ENCODE measurements around the gene APOC1. TPM values are rescaled to one million over a fixed set of nuclear protein-coding genes. Genes with fewer than 3 reads are reported as not detected.
A peak's percentile ranks its signal among the peaks of the same experiment; 100 is the strongest.
"Not testable (repeated sequence)": the region's sequence is repeated elsewhere in the genome, so short reads cannot be mapped to it uniquely, and the experiment has no call there.

APOC1 gene
- total RNA-seq, 1 donor from 2014 or later: 89.4 TPM

GRCh38 chr19:44905437-44906160 is 8.8 kb upstream of the APOC1 start, which contains the start of gene APOE:
TSS of gene APOE (plus strand) at chr19:44905796. CDS start at chr19:44906625, 829 bp downstream.
- peaks cover 16% of the 10 kb centered on the region for H3K4me1 Mint-ChIP-seq (ENCODE audit: low read depth)
- peaks cover 10% of the 10 kb centered on the region for H3K36me3 Mint-ChIP-seq (ENCODE audit: insufficient read depth)
- TF ChIP-seq, protein P1, sequence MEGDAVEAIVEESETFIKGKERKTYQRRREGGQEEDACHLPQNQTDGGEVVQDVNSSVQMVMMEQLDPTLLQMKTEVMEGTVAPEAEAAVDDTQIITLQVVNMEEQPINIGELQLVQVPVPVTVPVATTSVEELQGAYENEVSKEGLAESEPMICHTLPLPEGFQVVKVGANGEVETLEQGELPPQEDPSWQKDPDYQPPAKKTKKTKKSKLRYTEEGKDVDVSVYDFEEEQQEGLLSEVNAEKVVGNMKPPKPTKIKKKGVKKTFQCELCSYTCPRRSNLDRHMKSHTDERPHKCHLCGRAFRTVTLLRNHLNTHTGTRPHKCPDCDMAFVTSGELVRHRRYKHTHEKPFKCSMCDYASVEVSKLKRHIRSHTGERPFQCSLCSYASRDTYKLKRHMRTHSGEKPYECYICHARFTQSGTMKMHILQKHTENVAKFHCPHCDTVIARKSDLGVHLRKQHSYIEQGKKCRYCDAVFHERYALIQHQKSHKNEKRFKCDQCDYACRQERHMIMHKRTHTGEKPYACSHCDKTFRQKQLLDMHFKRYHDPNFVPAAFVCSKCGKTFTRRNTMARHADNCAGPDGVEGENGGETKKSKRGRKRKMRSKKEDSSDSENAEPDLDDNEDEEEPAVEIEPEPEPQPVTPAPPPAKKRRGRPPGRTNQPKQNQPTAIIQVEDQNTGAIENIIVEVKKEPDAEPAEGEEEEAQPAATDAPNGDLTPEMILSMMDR (IDR thresholded peaks at IDR 0.05; ENCODE audit: unreplicated experiment): no peak
- no peaks in the 10 kb centered on the region for H3K27me3 Mint-ChIP-seq
- peak within 1 kb of the TSS; percentile 85 for H3K4me3 Mint-ChIP-seq (ENCODE audit: low read depth)
- no peak for DNase-seq (ENCODE audit: low spot score, unreplicated experiment)
- peak within 1 kb of the TSS; percentile 95 for H3K27ac Mint-ChIP-seq
- H3K9me3 Mint-ChIP-seq (ENCODE audit: low read depth): no peaks in the 10 kb centered on the region

GRCh38 chr19:44907613-44908012 is 6.8 kb upstream of the APOC1 start:
- TF ChIP-seq, protein P1 (IDR thresholded peaks at IDR 0.05; ENCODE audit: unreplicated experiment): no peak
- DNase-seq (ENCODE audit: low spot score, unreplicated experiment): no peak
- peaks cover 8% of the 10 kb centered on the region for H3K36me3 Mint-ChIP-seq (ENCODE audit: insufficient read depth)
- H3K4me1 Mint-ChIP-seq (ENCODE audit: low read depth): peaks cover 19% of the 10 kb centered on the region
- H3K27ac Mint-ChIP-seq: no peak overlapping the region
- H3K27me3 Mint-ChIP-seq: peaks cover 6% of the 10 kb centered on the region
- no peaks in the 10 kb centered on the region for H3K9me3 Mint-ChIP-seq (ENCODE audit: low read depth)
- no peak overlapping the region for H3K4me3 Mint-ChIP-seq (ENCODE audit: low read depth)

DNA sequence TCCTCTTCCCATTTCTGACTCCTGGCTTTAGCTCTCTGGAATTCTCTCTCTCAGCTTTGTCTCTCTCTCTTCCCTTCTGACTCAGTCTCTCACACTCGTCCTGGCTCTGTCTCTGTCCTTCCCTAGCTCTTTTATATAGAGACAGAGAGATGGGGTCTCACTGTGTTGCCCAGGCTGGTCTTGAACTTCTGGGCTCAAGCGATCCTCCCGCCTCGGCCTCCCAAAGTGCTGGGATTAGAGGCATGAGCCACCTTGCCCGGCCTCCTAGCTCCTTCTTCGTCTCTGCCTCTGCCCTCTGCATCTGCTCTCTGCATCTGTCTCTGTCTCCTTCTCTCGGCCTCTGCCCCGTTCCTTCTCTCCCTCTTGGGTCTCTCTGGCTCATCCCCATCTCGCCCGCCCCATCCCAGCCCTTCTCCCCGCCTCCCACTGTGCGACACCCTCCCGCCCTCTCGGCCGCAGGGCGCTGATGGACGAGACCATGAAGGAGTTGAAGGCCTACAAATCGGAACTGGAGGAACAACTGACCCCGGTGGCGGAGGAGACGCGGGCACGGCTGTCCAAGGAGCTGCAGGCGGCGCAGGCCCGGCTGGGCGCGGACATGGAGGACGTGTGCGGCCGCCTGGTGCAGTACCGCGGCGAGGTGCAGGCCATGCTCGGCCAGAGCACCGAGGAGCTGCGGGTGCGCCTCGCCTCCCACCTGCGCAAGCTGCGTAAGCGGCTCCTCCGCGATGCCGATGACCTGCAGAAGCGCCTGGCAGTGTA is 6.2 kb upstream of the APOC1 start:
- Mint-ChIP-seq H3K27me3 (peaks cover 6% of the 10 kb centered on the region), H3K4me3 (ENCODE audit: low read depth) (no peak overlapping the region), H3K36me3 (ENCODE audit: insufficient read depth) (peaks cover 7% of the 10 kb centered on the region), H3K27ac (no peak overlapping the region), H3K9me3 (ENCODE audit: low read depth) (no peaks in the 10 kb centered on the region), H3K4me1 (ENCODE audit: low read depth) (peaks cover 22% of the 10 kb centered on the region)
- TF ChIP-seq, protein P1 (IDR thresholded peaks at IDR 0.05; ENCODE audit: unreplicated experiment): no peak
- DNase-seq (ENCODE audit: low spot score, unreplicated experiment): no peak

- TF ChIP-seq, protein P1 (IDR thresholded peaks at IDR 0.05; ENCODE audit: unreplicated experiment): no peak
- Mint-ChIP-seq H3K4me1 (ENCODE audit: low read depth) (peaks cover 26% of the 10 kb centered on the region), H3K27me3 (peaks cover 6% of the 10 kb centered on the region), H3K4me3 (ENCODE audit: low read depth) (no peak overlapping the region), H3K36me3 (ENCODE audit: insufficient read depth) (peaks cover 5% of the 10 kb centered on the region), H3K27ac (no peak overlapping the region), H3K9me3 (ENCODE audit: low read depth) (no peaks in the 10 kb centered on the region)
- DNase-seq (ENCODE audit: low spot score, unreplicated experiment): no peak
Measured at GRCh38 chr19:44908836-44909261, 5.6 kb upstream of the APOC1 start.

GRCh38 chr19:44909775-44910174 is 4.6 kb upstream of the APOC1 start:
- H3K9me3 Mint-ChIP-seq (ENCODE audit: low read depth): no peaks in the 10 kb centered on the region
- H3K4me1 Mint-ChIP-seq (ENCODE audit: low read depth): peaks cover 32% of the 10 kb centered on the region
- peaks cover 6% of the 10 kb centered on the region for H3K27me3 Mint-ChIP-seq
- no peak overlapping the region for H3K27ac Mint-ChIP-seq
- no peak overlapping the region for H3K4me3 Mint-ChIP-seq (ENCODE audit: low read depth)
- DNase-seq (ENCODE audit: low spot score, unreplicated experiment): no peak
- H3K36me3 Mint-ChIP-seq (ENCODE audit: insufficient read depth): peaks cover 5% of the 10 kb centered on the region
- TF ChIP-seq, protein P1 (IDR thresholded peaks at IDR 0.05; ENCODE audit: unreplicated experiment): no peak

DNA sequence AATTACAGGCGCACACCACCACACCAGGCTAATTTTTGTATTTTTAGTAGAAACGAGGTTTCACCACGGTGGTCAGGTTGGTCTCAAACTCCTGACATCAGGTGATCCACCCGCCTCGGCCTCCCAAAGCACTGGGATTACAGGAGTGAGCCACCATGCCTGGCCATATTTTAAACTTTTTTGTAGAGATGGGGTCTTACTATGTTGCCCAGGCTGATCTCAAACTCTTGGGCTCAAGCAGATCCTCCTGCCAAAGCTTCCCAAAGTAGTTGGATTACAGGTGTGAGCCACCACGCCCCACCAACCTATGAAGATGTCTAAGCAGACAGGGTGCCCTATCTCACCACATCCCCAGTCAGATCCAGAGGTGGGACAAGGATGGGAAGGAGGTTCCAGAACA is 2.5 kb upstream of the APOC1 start:
- DNase-seq (ENCODE audit: low spot score, unreplicated experiment); H3K4me3 Mint-ChIP-seq (ENCODE audit: low read depth); H3K36me3 Mint-ChIP-seq (ENCODE audit: insufficient read depth); H3K9me3 Mint-ChIP-seq (ENCODE audit: low read depth); H3K27me3 Mint-ChIP-seq: not testable (repeated sequence)
- H3K4me1 Mint-ChIP-seq (ENCODE audit: low read depth): peaks cover 24% of the 10 kb centered on the region
- peak overlapping the region; percentile 59 for H3K27ac Mint-ChIP-seq

Data from progenitor cell of endocrine pancreas (in vitro differentiated cells).